MM.1S (cell line): Measurements from ENCODE around the gene ZHX3.

Experiments
- DNase-seq: peaks from one replicate; pipeline ENCODE4 v3.0.0-alpha.2; 2015
- H2AFZ ChIP-seq: fragments of 300-600 bp; sonication (generic); 2 replicates; pipeline ENCODE4 v1.6.0; 2016; ENCODE audit warnings: antibody characterized with exemption, low read length
- H3F3A ChIP-seq: fragments of 300-600 bp; sonication (generic); 2 replicates; pipeline ENCODE4 v1.6.1; 2016; ENCODE audit warnings: mild to moderate bottlenecking, antibody characterized with exemption, low read length, moderate library complexity, mixed read lengths; ENCODE audit not compliant: insufficient read depth
- H3K27ac ChIP-seq: fragments of 300-600 bp; sonication (generic); 2 replicates; pipeline ENCODE4 v1.5.1; 2016; ENCODE audit warnings: mild to moderate bottlenecking, low read length
- H3K27me3 ChIP-seq: fragments of 300-600 bp; sonication (generic); replicated peaks from 2 replicates; pipeline ENCODE4 v1.6.0; 2016; ENCODE audit warnings: low read length; ENCODE audit not compliant: insufficient read depth
- H3K36me3 ChIP-seq: fragments of 300-600 bp; sonication (generic); replicated peaks from 2 replicates; pipeline ENCODE4 v1.6.1; 2016; ENCODE audit warnings: mild to moderate bottlenecking, low read length, mixed read lengths; ENCODE audit not compliant: insufficient read depth
- H3K4me1 ChIP-seq: fragments of 300-600 bp; sonication (generic); 2 replicates; pipeline ENCODE4 v1.6.1; 2016; ENCODE audit warnings: low read length, mixed read lengths
- H3K4me2 ChIP-seq: fragments of 300-600 bp; sonication (generic); 2 replicates; pipeline ENCODE4 v1.6.0; 2016; ENCODE audit warnings: low read depth, low read length
- H3K4me3 ChIP-seq: fragments of 300-600 bp; sonication (generic); 2 replicates; pipeline ENCODE4 v1.5.1; 2016; ENCODE audit warnings: low read length, mixed read lengths
- H3K79me2 ChIP-seq: fragments of 300-600 bp; sonication (generic); 2 replicates; pipeline ENCODE4 v1.6.1; 2016; ENCODE audit warnings: mixed run types, low read length, mixed read lengths
- H3K9ac ChIP-seq: fragments of 300-600 bp; sonication (generic); 2 replicates; pipeline ENCODE4 v1.6.1; 2016; ENCODE audit warnings: low read length, mixed read lengths
- H3K9me2 ChIP-seq: fragments of 300-600 bp; sonication (generic); replicated peaks from 2 replicates; pipeline ENCODE4 v1.6.1; 2016; ENCODE audit warnings: mild to moderate bottlenecking, low read length, mixed read lengths; ENCODE audit not compliant: insufficient read depth
- H3K9me3 ChIP-seq: fragments of 300-600 bp; sonication (generic); replicated peaks from 2 replicates; pipeline ENCODE4 v1.6.1; 2016; ENCODE audit warnings: mild to moderate bottlenecking, low read length, mixed read lengths; ENCODE audit not compliant: insufficient read depth
- H4K20me1 ChIP-seq: fragments of 300-600 bp; sonication (generic); 2 replicates; pipeline ENCODE4 v1.6.1; 2016; ENCODE audit warnings: mild to moderate bottlenecking, low read length, moderate library complexity, mixed read lengths; ENCODE audit not compliant: insufficient read depth
- CTCF ChIP-seq: fragments of 300-600 bp; sonication (generic); IDR thresholded peaks from 2 replicates; pipeline ENCODE4 v1.5.1; 2016; ENCODE audit warnings: antibody characterized with exemption, low read length, mixed read lengths
- EZH2 ChIP-seq: fragments of 300-600 bp; sonication (generic); optimal IDR thresholded peaks from 2 replicates; pipeline ENCODE3; 2017; ENCODE audit warnings: low read depth, mild to moderate bottlenecking, antibody characterized with exemption, low read length, mixed read lengths
- EZH2phosphoT487 ChIP-seq: fragments of 300-600 bp; sonication (generic); IDR thresholded peaks from 2 replicates; pipeline ENCODE4 v1.6.1; 2018; ENCODE audit warnings: antibody characterized with exemption, low read length

Gene ZHX3

GRCh38 chr20:41304424-41305079, 13.0 kb downstream of the ZHX3 start:
- TF ChIP-seq EZH2 (no peak), EZH2phosphoT487 (no peak), CTCF (no peak)
- Histone ChIP-seq H3K4me3 (no peak overlapping the region), H3K27me3 (no peaks in the 10 kb centered on the region), H3K79me2 (peaks cover 30% of the 10 kb centered on the region), H2AFZ (no peak overlapping the region), H4K20me1 (no peaks in the 10 kb centered on the region), H3K27ac (no peak overlapping the region), H3K9me3 (no peaks in the 10 kb centered on the region), H3K4me1 (peaks cover 5% of the 10 kb centered on the region; the same call in 1 of the 2 replicates), H3K36me3 (no peaks in the 10 kb centered on the region), H3K9ac (no peak overlapping the region), H3K9me2 (no peaks in the 10 kb centered on the region), H3K4me2 (no peak overlapping the region), H3F3A (no peaks in the 10 kb centered on the region)
- no peak for DNase-seq

- H3K27me3 ChIP-seq: no peaks in the 10 kb centered on the region
- no peaks in the 10 kb centered on the region for H3K9me2 ChIP-seq
- H3K79me2 ChIP-seq: peaks cover 25% of the 10 kb centered on the region
- H3K4me2 ChIP-seq: no peak overlapping the region
- H3K4me3 ChIP-seq: no peak overlapping the region
- H3K9me3 ChIP-seq: no peaks in the 10 kb centered on the region
- TF ChIP-seq CTCF: no peak
- no peak for TF ChIP-seq EZH2
- no peak for TF ChIP-seq EZH2phosphoT487
- H2AFZ ChIP-seq: no peak overlapping the region
- no peaks in the 10 kb centered on the region for H4K20me1 ChIP-seq
- H3K4me1 ChIP-seq: peaks cover 5% of the 10 kb centered on the region; the same call in 1 of the 2 replicates
- H3K9ac ChIP-seq: no peak overlapping the region
- no peaks in the 10 kb centered on the region for H3K36me3 ChIP-seq
- H3F3A ChIP-seq: no peaks in the 10 kb centered on the region
- DNase-seq: no peak
- no peak overlapping the region for H3K27ac ChIP-seq
Measured at GRCh38 chr20:41304002-41304401, 13.5 kb downstream of the ZHX3 start.

GRCh38 chr20:41300886-41301285, 16.6 kb downstream of the ZHX3 start:
- H3K27me3 ChIP-seq: no peaks in the 10 kb centered on the region
- H3K79me2 ChIP-seq: peaks cover 21% of the 10 kb centered on the region
- no peak for DNase-seq
- H3F3A ChIP-seq: no peaks in the 10 kb centered on the region
- H4K20me1 ChIP-seq: no peaks in the 10 kb centered on the region
- H3K9me3 ChIP-seq: no peaks in the 10 kb centered on the region
- no peak overlapping the region for H3K4me3 ChIP-seq
- H3K9ac ChIP-seq: no peak overlapping the region
- TF ChIP-seq CTCF (no peak), EZH2phosphoT487 (no peak), EZH2 (no peak)
- H3K36me3 ChIP-seq: no peaks in the 10 kb centered on the region
- no peak overlapping the region for H3K27ac ChIP-seq
- H2AFZ ChIP-seq: no peak overlapping the region
- H3K4me1 ChIP-seq: peaks cover 5% of the 10 kb centered on the region; the same call in 1 of the 2 replicates
- no peak overlapping the region for H3K4me2 ChIP-seq
- no peaks in the 10 kb centered on the region for H3K9me2 ChIP-seq
